ENCODE results near the gene FUOM. TPM values are rescaled to one million over a fixed set of nuclear protein-coding genes. Genes with fewer than 3 reads are reported as not detected.

Gene FUOM
- total and polyA plus RNA-seq, 9 of the 15 experiments (the other 6 are each of a cell fraction or from before 2014, with no cell fraction given): 1.8 to 96.1 (median 27.0) TPM

DNA sequence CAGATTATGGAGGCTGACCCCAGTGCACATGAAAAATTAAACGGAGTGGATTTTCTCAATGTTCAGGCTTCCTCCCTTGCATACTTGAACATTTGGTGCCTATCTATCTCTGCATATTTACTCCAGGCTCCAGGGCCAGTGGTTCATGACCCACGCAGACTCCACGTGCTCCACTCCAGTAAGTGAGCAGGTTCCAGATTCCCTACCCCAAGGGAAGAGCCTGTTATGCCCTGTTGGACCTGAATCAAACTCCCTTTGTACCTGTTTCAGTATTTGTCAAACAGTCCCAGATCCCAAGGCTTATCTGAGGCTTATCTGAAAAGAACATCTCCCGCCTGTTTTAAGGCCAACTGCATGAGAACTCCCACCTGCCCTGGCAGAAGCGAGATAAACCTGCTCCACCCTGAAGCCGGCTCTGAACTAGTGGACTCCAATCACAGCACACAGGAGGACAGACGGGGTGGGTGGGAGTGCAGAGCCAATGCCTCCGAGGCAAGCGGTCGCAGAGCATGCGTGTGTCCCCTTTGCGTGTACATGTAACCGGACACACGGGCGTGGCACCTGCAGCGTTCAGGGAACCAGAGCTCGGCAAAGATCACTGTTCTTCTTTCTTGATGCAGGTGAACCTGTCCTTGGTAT is 2.3 kb upstream of the FUOM start (continued):
- TF ChIP-seq, protein P1, sequence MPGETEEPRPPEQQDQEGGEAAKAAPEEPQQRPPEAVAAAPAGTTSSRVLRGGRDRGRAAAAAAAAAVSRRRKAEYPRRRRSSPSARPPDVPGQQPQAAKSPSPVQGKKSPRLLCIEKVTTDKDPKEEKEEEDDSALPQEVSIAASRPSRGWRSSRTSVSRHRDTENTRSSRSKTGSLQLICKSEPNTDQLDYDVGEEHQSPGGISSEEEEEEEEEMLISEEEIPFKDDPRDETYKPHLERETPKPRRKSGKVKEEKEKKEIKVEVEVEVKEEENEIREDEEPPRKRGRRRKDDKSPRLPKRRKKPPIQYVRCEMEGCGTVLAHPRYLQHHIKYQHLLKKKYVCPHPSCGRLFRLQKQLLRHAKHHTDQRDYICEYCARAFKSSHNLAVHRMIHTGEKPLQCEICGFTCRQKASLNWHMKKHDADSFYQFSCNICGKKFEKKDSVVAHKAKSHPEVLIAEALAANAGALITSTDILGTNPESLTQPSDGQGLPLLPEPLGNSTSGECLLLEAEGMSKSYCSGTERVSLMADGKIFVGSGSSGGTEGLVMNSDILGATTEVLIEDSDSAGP (CRISPR knock-in tag; IDR thresholded peaks at IDR 0.05): no peak
- TF ChIP-seq, protein P2, sequence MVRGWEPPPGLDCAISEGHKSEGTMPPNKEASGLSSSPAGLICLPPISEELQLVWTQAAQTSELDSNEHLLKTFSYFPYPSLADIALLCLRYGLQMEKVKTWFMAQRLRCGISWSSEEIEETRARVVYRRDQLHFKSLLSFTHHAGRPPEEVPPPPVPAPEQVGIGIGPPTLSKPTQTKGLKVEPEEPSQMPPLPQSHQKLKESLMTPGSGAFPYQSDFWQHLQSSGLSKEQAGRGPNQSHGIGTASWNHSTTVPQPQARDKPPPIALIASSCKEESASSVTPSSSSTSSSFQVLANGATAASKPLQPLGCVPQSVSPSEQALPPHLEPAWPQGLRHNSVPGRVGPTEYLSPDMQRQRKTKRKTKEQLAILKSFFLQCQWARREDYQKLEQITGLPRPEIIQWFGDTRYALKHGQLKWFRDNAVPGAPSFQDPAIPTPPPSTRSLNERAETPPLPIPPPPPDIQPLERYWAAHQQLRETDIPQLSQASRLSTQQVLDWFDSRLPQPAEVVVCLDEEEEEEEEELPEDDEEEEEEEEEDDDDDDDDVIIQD (CRISPR knock-in tag; IDR thresholded peaks at IDR 0.05): no peak
- TF ChIP-seq, protein P3, sequence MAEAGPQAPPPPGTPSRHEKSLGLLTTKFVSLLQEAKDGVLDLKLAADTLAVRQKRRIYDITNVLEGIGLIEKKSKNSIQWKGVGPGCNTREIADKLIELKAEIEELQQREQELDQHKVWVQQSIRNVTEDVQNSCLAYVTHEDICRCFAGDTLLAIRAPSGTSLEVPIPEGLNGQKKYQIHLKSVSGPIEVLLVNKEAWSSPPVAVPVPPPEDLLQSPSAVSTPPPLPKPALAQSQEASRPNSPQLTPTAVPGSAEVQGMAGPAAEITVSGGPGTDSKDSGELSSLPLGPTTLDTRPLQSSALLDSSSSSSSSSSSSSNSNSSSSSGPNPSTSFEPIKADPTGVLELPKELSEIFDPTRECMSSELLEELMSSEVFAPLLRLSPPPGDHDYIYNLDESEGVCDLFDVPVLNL (CRISPR knock-in tag; IDR thresholded peaks at IDR 0.05; ENCODE audit: low read depth): 0 out of 2 replicates have a peak, but pooled peaks have one; percentile 66
- TF ChIP-seq ZNF561 (CRISPR knock-in tag; conservative IDR thresholded peaks at IDR 0.05): no peak
- TF ChIP-seq ZBTB1 (CRISPR knock-in tag; IDR thresholded peaks at IDR 0.05; ENCODE audit: borderline replicate concordance, low read depth): no peak
- 0 out of 2 replicates have a peak, but pooled peaks have one; percentile 28 for TF ChIP-seq ZNF263 (CRISPR knock-in tag; IDR thresholded peaks at IDR 0.05; ENCODE audit: borderline replicate concordance)
- TF ChIP-seq KDM4B (IDR thresholded peaks at IDR 0.05; ENCODE audit: borderline replicate concordance in 2 of 2, low read depth in 1 of 2): no peak
- peak; percentile 93 for TF ChIP-seq L3MBTL2 (IDR thresholded peaks at IDR 0.05)
- TF ChIP-seq RUNX1 (IDR thresholded peaks at IDR 0.05; ENCODE audit: low read depth): no peak
- TF ChIP-seq ZNF217 (CRISPR knock-in tag; IDR thresholded peaks at IDR 0.05): no peak
- TF ChIP-seq ZEB2 (IDR thresholded peaks at IDR 0.05): peak; percentile 74
- no peak for TF ChIP-seq DMBX1 (CRISPR knock-in tag; IDR thresholded peaks at IDR 0.05; ENCODE audit: borderline replicate concordance)
- TF ChIP-seq ZNF134 (CRISPR knock-in tag; conservative IDR thresholded peaks at IDR 0.05): no peak
- TF ChIP-seq CTBP1 (IDR thresholded peaks at IDR 0.05; ENCODE audit: borderline replicate concordance): peak; percentile 65; the same call in 1 of the 2 replicates
- TF ChIP-seq RBM25 (IDR thresholded peaks at IDR 0.05; ENCODE audit: low read depth, low read length, severe bottlenecking): no peak
- no peak for TF ChIP-seq NFRKB (IDR thresholded peaks at IDR 0.05; ENCODE audit: low read depth)
- TF ChIP-seq ZNF24 (IDR thresholded peaks at IDR 0.05): no peak
- no peak for TF ChIP-seq ZNF444 (CRISPR knock-in tag; IDR thresholded peaks at IDR 0.05)
- TF ChIP-seq KDM1A (IDR thresholded peaks at IDR 0.05): peak; percentile 84
- no peak for TF ChIP-seq ZNF408 (CRISPR knock-in tag; IDR thresholded peaks at IDR 0.05; ENCODE audit: low read depth)
- no peak for TF ChIP-seq ZNF551 (CRISPR knock-in tag; IDR thresholded peaks at IDR 0.05)
- TF ChIP-seq NRF1 (conservative IDR thresholded peaks at IDR 0.05 in 1 of 2, IDR thresholded peaks at IDR 0.05 in 1 of 2): peak; percentile 73 to 75; a peak in 3 of 4 replicates
- TF ChIP-seq CREM (IDR thresholded peaks at IDR 0.05; ENCODE audit: low read depth): no peak
- no peak for TF ChIP-seq TAF15 (IDR thresholded peaks at IDR 0.05; ENCODE audit: low read depth, low read length)
- no peak for TF ChIP-seq ATF2 (CRISPR knock-in tag; IDR thresholded peaks at IDR 0.05)
- peak; percentile 89 for TF ChIP-seq E2F3 (CRISPR knock-in tag; IDR thresholded peaks at IDR 0.05)

Measured in K562 (cell line).